Measurements from ENCODE around the gene HOXC11.

HOXC11 gene

GRCh38 chr12:53985994-53986685 lies 13.2 kb downstream of the HOXC11 start:
- DNase-seq: no peak

- no peak for DNase-seq
Measured at GRCh38 chr12:53986686-53987483, 14.0 kb downstream of the HOXC11 start.

GRCh38 chr12:53987787-53988230 lies 14.9 kb downstream of the HOXC11 start:
- DNase-seq: no peak

- DNase-seq: no peak
Measured at GRCh38 chr12:53988541-53989226, 15.8 kb downstream of the HOXC11 start.

- peak; percentile 30 for DNase-seq
Measured at GRCh38 chr12:53989227-53990113, 16.5 kb downstream of the HOXC11 start.

GRCh38 chr12:53990311-53991076 lies 17.6 kb downstream of the HOXC11 start:
- no peak for DNase-seq

- DNase-seq: no peak
Measured at GRCh38 chr12:53991077-53991460, 18.1 kb downstream of the HOXC11 start.

GRCh38 chr12:53992377-53992889 lies 19.5 kb downstream of the HOXC11 start:
- DNase-seq: no peak

GRCh38 chr12:53993162-53994008 lies 20.5 kb downstream of the HOXC11 start:
- no peak for DNase-seq

GRCh38 chr12:53994009-53994263 lies 21.0 kb downstream of the HOXC11 start:
- no peak for DNase-seq

GRCh38 chr12:53994264-53995001 lies 21.5 kb downstream of the HOXC11 start:
- DNase-seq: no peak

- DNase-seq: no peak
Measured at GRCh38 chr12:53995002-53995377, 22.1 kb downstream of the HOXC11 start.

- no peak for DNase-seq
Measured at GRCh38 chr12:53995378-53996239, 22.7 kb downstream of the HOXC11 start.

- no peak for DNase-seq
Measured at GRCh38 chr12:53996240-53997203, 23.6 kb downstream of the HOXC11 start.

- no peak for DNase-seq
Measured at GRCh38 chr12:53997204-53998109, 24.5 kb downstream of the HOXC11 start.

GRCh38 chr12:53998110-53998899 lies 25.4 kb downstream of the HOXC11 start:
- DNase-seq: no peak

Measured in CD4-positive, alpha-beta T cell treated with Interleukin-12 subunit alpha and Interleukin-12 subunit beta, for 1 hour (primary cell).